Suprapubic skin (tissue), 4 donors: Measurements from ENCODE around the gene AGR2.

Experiments used
- CTCF ChIP-seq, 2 donors: fragments of 200-600 bp in 1 of 2; fragments of 450-650 bp in 1 of 2; sonication (generic) in 1 of 2; IDR thresholded peaks; one replicate each; pipeline ENCODE4 v1.5.1; 2016 to 2019; ENCODE audit warnings: antibody characterized with exemption in 2 of 2, mild to moderate bottlenecking in 1 of 2, moderate library complexity in 1 of 2
- POLR2A ChIP-seq, 2 donors: fragments of 450-650 bp; IDR thresholded peaks; one replicate each; pipeline ENCODE4 v1.6.1; 2017; ENCODE audit warnings: antibody characterized with exemption in 2 of 2, mild to moderate bottlenecking in 2 of 2, moderate library complexity in 2 of 2
- POLR2AphosphoS5 ChIP-seq, 3 donors: sonication (generic); formaldehyde crosslinking; IDR thresholded peaks; one replicate each; pipeline ENCODE4 v1.6.1; 2017; ENCODE audit warnings: antibody characterized with exemption in 3 of 3

GRCh38 chr7:16846601-16847165 lies 41.9 kb upstream of the AGR2 start:
- TF ChIP-seq CTCF (IDR thresholded peaks at IDR 0.05): no peak
- no peak for TF ChIP-seq POLR2AphosphoS5 (IDR thresholded peaks at IDR 0.05)
- no peak for TF ChIP-seq POLR2A (IDR thresholded peaks at IDR 0.05)
